RWPE2 (cell line): ENCODE data around the gene PKN1.

Source experiments
- ATAC-seq: fragments of 200-7000 bp; cut with Tn5 transposase; 3 replicates; pipeline ENCODE4 v1.9.1; 2021; ENCODE audit warnings: low read depth
- DNase-seq: peaks from one replicate; pipeline ENCODE4 v3.0.0-alpha.2; 2020; ENCODE audit warnings: low spot score
- H3K27ac ChIP-seq: fragments of 450-650 bp; 2 replicates; pipeline ENCODE4 v1.5.1; 2017; ENCODE audit warnings: mild to moderate bottlenecking; ENCODE audit not compliant: poor library complexity, severe bottlenecking
- H3K27me3 ChIP-seq: fragments of 250-450 bp; sonication (Bioruptor Pico); 2 replicates; pipeline ENCODE4 v1.5.1; 2021; ENCODE audit warnings: mild to moderate bottlenecking, moderate library complexity; ENCODE audit not compliant: insufficient read depth, poor library complexity, severe bottlenecking
- H3K36me3 ChIP-seq: fragments of 250-450 bp; sonication (Bioruptor Pico); 2 replicates; pipeline ENCODE4 v1.5.1; 2020; ENCODE audit warnings: low read depth, mild to moderate bottlenecking, moderate library complexity
- H3K4me1 ChIP-seq: fragments of 250-450 bp; sonication (Bioruptor Pico); 2 replicates; pipeline ENCODE4 v1.5.1; 2021; ENCODE audit warnings: mild to moderate bottlenecking, moderate library complexity; ENCODE audit not compliant: insufficient read depth, poor library complexity, severe bottlenecking
- H3K4me3 ChIP-seq: fragments of 250-450 bp; sonication (Bioruptor Pico); 2 replicates; pipeline ENCODE4 v1.5.1; 2021; ENCODE audit warnings: mild to moderate bottlenecking, moderate library complexity; ENCODE audit not compliant: severe bottlenecking
- H3K9me3 ChIP-seq: fragments of 250-450 bp; sonication (Bioruptor Pico); 2 replicates; pipeline ENCODE4 v1.5.1; 2021; ENCODE audit warnings: mild to moderate bottlenecking, moderate library complexity; ENCODE audit not compliant: severe bottlenecking
- CTCF ChIP-seq: fragments of 450-650 bp; IDR thresholded peaks from one replicate; pipeline ENCODE4 v1.5.1; 2017; ENCODE audit warnings: mild to moderate bottlenecking, moderate library complexity; ENCODE audit not compliant: poor library complexity, severe bottlenecking

The PKN1 gene

GRCh38 chr19:14467391-14467790 is 34.3 kb downstream of the PKN1 start:
- Histone ChIP-seq H3K4me1 (no peaks in the 10 kb centered on the region), H3K36me3 (peaks cover 6% of the 10 kb centered on the region; the same call in 1 of the 2 replicates), H3K4me3 (no peak overlapping the region), H3K9me3 (no peaks in the 10 kb centered on the region), H3K27me3 (no peaks in the 10 kb centered on the region), H3K27ac (no peak overlapping the region)
- no peak for TF ChIP-seq CTCF
- DNase-seq (no peak), ATAC-seq (no peak)

- no peak for DNase-seq
- no peak overlapping the region for H3K27ac ChIP-seq
- TF ChIP-seq CTCF: no peak
- no peak overlapping the region for H3K4me3 ChIP-seq
- H3K27me3 ChIP-seq: no peaks in the 10 kb centered on the region
- H3K9me3 ChIP-seq: no peaks in the 10 kb centered on the region
- H3K4me1 ChIP-seq: no peaks in the 10 kb centered on the region
- H3K36me3 ChIP-seq: peaks cover 6% of the 10 kb centered on the region; the same call in 1 of the 2 replicates
- ATAC-seq: no peak
Observed at GRCh38 chr19:14467816-14468215, 34.7 kb downstream of the PKN1 start.

GRCh38 chr19:14470031-14470876 is 37.1 kb downstream of the PKN1 start:
- Histone ChIP-seq H3K4me3 (no peak overlapping the region), H3K9me3 (no peaks in the 10 kb centered on the region), H3K27ac (no peak overlapping the region), H3K27me3 (no peaks in the 10 kb centered on the region), H3K4me1 (peaks cover under 1% of the 10 kb centered on the region), H3K36me3 (peaks cover 6% of the 10 kb centered on the region; the same call in 1 of the 2 replicates)
- ATAC-seq: no peak
- DNase-seq: peak; percentile 58
- TF ChIP-seq CTCF: no peak

GRCh38 chr19:14471436-14472187 is 38.5 kb downstream of the PKN1 start:
- Histone ChIP-seq H3K9me3 (no peaks in the 10 kb centered on the region), H3K4me3 (no peak overlapping the region), H3K27me3 (no peaks in the 10 kb centered on the region), H3K27ac (no peak overlapping the region), H3K4me1 (peaks cover 11% of the 10 kb centered on the region), H3K36me3 (peaks cover 1% of the 10 kb centered on the region; the same call in 1 of the 2 replicates)
- no peak for TF ChIP-seq CTCF
- ATAC-seq (no peak), DNase-seq (no peak)
